Endothelial cell (in vitro differentiated cells): ENCODE data around the gene CCDC32. TPM values are rescaled to one million over a fixed set of nuclear protein-coding genes. Genes with fewer than 3 reads are reported as not detected.
A peak's percentile ranks its signal among the peaks of the same experiment; 100 is the strongest.

Experiments used
- DNase-seq: peaks from one replicate; pipeline ENCODE4 v3.0.0; 2021; ENCODE audit warnings: low spot score
- H3K27ac Mint-ChIP-seq: one replicate; pipeline ENCODE4 v1.8.0; 2021; ENCODE audit warnings: mixed read lengths, inconsistent platforms; ENCODE audit not compliant: unreplicated experiment
- H3K27me3 Mint-ChIP-seq: one replicate; pipeline ENCODE4 v1.8.0; 2021; ENCODE audit warnings: mild to moderate bottlenecking, moderate library complexity, mixed read lengths, inconsistent platforms; ENCODE audit not compliant: unreplicated experiment
- H3K36me3 Mint-ChIP-seq: one replicate; pipeline ENCODE4 v1.8.0; 2021; ENCODE audit warnings: mild to moderate bottlenecking, low read depth, mixed read lengths, inconsistent platforms; ENCODE audit not compliant: unreplicated experiment
- H3K4me1 Mint-ChIP-seq: one replicate; pipeline ENCODE4 v1.8.0; 2021; ENCODE audit warnings: mild to moderate bottlenecking, mixed read lengths, inconsistent platforms; ENCODE audit not compliant: unreplicated experiment
- H3K4me3 Mint-ChIP-seq: one replicate; pipeline ENCODE4 v1.8.0; 2021; ENCODE audit warnings: mild to moderate bottlenecking, mixed read lengths, inconsistent platforms; ENCODE audit not compliant: unreplicated experiment
- H3K9me3 Mint-ChIP-seq: one replicate; pipeline ENCODE4 v1.8.0; 2021; ENCODE audit warnings: mixed read lengths, inconsistent platforms; ENCODE audit not compliant: unreplicated experiment
- total RNA-seq: library from RNA; stranded (reverse); fragmentation: NEBNext Ultra II Directional; extraction: Animal tissue kit (Norgen Biotek cat#: 25700); gene quantifications from one replicate; pipeline ENCODE4 v1.2.1, GENCODE V29; 2021; ENCODE audit not compliant: unreplicated experiment
- TF ChIP-seq, protein P1 (sequence below): fragments of 200-600 bp; sonication (generic); IDR thresholded peaks from one replicate; pipeline ENCODE4 v1.5.0; 2021; ENCODE audit warnings: antibody characterized with exemption; ENCODE audit not compliant: unreplicated experiment

Gene CCDC32
- total RNA-seq, 1 donor from 2014 or later: 40.4 TPM

DNA sequence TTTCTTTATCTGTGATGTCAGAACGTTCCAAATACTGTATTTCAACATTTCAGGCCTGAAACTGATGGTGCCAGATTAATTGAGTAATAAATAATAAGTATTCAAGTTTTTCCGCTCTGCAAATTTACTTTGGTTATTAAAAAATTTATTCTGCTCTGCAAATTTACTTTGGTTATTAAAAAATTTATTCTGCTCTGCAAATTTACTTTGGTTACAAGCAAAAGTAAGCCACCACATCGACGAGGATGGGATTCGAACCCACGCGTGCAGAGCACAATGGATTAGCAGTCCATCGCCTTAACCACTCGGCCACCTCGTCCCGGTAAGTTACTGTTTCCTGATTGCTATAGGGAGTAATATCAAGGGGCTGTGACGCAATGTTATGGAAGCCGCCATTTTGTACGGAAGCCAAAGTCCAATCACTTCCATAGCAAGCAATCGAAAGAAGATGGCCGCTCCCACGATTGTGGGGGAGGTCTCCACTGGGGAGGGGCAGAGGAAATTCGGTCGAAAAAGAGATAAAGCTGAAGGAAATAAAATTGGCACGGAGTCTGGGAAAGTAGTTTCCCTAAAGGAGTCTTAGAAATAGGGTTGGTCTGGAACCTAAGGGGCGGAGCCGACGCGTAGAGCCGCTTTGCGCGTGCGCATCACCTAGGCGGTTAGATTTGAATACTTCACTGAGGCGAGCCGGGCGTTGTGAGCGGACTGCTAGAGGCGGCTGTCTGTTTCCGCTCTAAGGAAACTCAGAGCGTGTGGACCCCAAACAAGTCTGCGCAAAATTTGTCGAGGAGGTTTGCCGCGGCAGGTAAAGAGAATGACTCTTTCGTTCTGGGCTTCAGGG is 29.0 kb upstream of the CCDC32 start, which contains the start of gene KNL1:
Gene KNL1, plus strand, starts transcription at position 662 of the 841 bp plus-strand sequence. CDS start 8,683 bp downstream, outside the sequence.
- Mint-ChIP-seq H3K4me1 (peaks cover 25% of the 10 kb centered on the region), H3K27ac (peak within 1 kb of the TSS; percentile 99), H3K9me3 (no peaks in the 10 kb centered on the region), H3K36me3 (peaks cover 4% of the 10 kb centered on the region), H3K27me3 (peaks cover 19% of the 10 kb centered on the region), H3K4me3 (peak within 1 kb of the TSS; percentile 97)
- TF ChIP-seq, protein P1, sequence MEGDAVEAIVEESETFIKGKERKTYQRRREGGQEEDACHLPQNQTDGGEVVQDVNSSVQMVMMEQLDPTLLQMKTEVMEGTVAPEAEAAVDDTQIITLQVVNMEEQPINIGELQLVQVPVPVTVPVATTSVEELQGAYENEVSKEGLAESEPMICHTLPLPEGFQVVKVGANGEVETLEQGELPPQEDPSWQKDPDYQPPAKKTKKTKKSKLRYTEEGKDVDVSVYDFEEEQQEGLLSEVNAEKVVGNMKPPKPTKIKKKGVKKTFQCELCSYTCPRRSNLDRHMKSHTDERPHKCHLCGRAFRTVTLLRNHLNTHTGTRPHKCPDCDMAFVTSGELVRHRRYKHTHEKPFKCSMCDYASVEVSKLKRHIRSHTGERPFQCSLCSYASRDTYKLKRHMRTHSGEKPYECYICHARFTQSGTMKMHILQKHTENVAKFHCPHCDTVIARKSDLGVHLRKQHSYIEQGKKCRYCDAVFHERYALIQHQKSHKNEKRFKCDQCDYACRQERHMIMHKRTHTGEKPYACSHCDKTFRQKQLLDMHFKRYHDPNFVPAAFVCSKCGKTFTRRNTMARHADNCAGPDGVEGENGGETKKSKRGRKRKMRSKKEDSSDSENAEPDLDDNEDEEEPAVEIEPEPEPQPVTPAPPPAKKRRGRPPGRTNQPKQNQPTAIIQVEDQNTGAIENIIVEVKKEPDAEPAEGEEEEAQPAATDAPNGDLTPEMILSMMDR: no peak
- DNase-seq: peak; percentile 90

DNA sequence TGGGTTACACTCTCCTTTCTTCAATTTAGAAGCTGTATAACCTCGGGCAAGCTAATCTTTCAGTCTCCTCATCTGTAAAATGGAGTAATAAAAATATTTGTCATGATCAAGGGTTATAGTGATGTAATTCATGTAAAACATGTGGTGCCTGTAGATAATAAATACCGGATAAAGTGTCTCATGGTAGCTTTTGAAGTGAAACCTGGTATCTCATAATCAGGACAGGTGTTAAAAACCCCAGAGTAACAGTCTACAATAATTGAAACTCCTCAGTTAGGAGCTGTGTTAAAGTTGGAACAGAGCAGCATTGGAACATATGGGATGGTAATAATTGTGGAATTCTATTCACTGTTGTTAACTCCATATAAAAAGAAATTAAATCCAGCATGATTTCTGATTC is 28.3 kb upstream of the CCDC32 start:
- H3K27me3 Mint-ChIP-seq: peaks cover 19% of the 10 kb centered on the region
- no peak for DNase-seq
- no peak overlapping the region for H3K4me3 Mint-ChIP-seq
- peaks cover 25% of the 10 kb centered on the region for H3K4me1 Mint-ChIP-seq
- TF ChIP-seq, protein P1: no peak
- no peaks in the 10 kb centered on the region for H3K9me3 Mint-ChIP-seq
- peaks cover 4% of the 10 kb centered on the region for H3K36me3 Mint-ChIP-seq
- no peak overlapping the region for H3K27ac Mint-ChIP-seq

DNA sequence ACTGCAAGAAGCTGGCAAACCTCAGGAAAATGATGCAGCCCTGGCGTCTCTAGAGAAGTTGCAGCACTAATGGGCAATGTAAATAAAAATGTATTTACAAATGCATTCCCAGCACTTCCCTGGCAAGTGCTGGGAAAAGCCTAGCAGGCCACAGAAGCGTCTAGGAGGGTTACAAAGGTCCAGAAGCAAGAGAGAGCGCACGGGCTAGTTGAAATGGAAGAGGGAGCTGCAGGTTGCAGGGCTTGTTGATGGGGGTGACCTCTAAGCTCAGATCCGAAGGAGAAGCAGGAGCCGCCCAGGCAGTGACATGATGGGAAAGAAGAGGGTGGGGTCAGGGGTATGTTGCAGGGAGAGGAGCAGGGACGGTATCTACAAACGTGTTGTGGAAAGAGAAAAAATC is 26.5 kb upstream of the CCDC32 start:
- Mint-ChIP-seq H3K4me1 (peaks cover 25% of the 10 kb centered on the region), H3K9me3 (no peaks in the 10 kb centered on the region), H3K4me3 (no peak overlapping the region), H3K36me3 (peaks cover 4% of the 10 kb centered on the region), H3K27ac (no peak overlapping the region), H3K27me3 (peaks cover 19% of the 10 kb centered on the region)
- TF ChIP-seq, protein P1: no peak
- no peak for DNase-seq

DNA sequence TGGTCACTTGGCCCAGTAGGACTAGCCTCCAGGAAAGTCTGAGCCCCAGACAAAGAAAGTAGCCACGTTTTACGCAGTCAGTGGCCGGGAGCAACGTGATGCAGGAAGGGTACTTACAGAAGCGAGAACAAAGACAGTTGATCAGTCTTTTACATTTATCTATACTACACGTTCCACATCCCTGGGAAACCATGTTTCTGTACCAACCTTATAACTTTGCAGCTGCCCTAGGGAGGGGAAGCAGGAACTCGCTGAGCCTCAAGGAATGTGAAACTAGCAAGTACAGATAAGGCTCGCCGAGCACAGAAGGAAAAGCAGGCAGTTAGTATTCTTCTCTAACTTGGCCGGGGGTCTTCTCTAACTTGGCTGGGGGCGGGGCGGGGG is 25.8 kb upstream of the CCDC32 start:
- TF ChIP-seq, protein P1: no peak
- Mint-ChIP-seq H3K36me3 (peaks cover 4% of the 10 kb centered on the region), H3K4me1 (peaks cover 25% of the 10 kb centered on the region), H3K27me3 (peaks cover 19% of the 10 kb centered on the region), H3K9me3 (no peaks in the 10 kb centered on the region), H3K27ac (peak overlapping the region; percentile 94), H3K4me3 (peak overlapping the region; percentile 70)
- DNase-seq: peak; percentile 18

DNA sequence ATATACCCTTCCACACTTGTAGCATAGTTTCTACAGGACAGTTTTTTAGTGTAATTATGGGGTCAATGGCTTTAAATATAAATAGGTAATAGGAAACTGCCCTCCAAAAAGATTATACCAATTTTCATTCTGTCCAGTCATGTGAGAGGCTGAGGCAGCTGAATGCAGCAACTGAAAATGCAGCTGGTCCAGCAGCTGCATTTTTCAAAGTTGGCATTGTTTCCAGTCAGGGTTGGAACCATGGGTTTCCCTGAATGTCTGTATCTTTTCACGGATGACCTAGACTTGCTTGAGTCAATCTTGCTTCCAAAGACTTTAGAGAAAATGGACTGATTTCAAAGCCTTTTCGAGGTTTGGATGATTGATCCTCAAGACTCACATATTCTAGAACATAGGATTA is 19.3 kb upstream of the CCDC32 start:
- TF ChIP-seq, protein P1: no peak
- H3K27me3 Mint-ChIP-seq: no peaks in the 10 kb centered on the region
- no peaks in the 10 kb centered on the region for H3K9me3 Mint-ChIP-seq
- H3K36me3 Mint-ChIP-seq: no peaks in the 10 kb centered on the region
- DNase-seq: no peak
- no peak overlapping the region for H3K4me3 Mint-ChIP-seq
- no peaks in the 10 kb centered on the region for H3K4me1 Mint-ChIP-seq
- H3K27ac Mint-ChIP-seq: no peak overlapping the region
